Measurements from ENCODE around the gene PPP2R5D.

DNA sequence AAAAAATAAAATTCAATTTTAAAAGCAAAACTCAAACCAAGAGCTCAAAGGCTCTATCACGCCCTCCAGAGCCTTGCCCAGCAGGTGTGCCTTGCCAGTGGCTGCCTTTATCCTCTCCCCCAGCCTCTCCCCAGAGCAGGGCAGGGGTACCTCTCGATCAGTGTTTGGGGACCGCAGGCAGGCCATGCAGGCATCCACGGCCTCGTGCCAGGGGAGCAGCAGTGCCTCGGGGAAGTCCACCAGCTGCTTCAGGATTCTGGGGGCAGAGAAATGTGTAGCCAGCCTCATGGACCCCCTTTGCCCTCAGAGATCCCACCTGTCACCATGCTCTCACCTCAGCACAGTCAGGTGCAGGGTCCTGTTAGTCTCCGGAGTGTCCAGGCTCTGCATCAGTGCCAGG lies 63.6 kb downstream of the PPP2R5D start:
- TF ChIP-seq POLR2A (IDR thresholded peaks at IDR 0.05): no peak
- TF ChIP-seq, protein P1, sequence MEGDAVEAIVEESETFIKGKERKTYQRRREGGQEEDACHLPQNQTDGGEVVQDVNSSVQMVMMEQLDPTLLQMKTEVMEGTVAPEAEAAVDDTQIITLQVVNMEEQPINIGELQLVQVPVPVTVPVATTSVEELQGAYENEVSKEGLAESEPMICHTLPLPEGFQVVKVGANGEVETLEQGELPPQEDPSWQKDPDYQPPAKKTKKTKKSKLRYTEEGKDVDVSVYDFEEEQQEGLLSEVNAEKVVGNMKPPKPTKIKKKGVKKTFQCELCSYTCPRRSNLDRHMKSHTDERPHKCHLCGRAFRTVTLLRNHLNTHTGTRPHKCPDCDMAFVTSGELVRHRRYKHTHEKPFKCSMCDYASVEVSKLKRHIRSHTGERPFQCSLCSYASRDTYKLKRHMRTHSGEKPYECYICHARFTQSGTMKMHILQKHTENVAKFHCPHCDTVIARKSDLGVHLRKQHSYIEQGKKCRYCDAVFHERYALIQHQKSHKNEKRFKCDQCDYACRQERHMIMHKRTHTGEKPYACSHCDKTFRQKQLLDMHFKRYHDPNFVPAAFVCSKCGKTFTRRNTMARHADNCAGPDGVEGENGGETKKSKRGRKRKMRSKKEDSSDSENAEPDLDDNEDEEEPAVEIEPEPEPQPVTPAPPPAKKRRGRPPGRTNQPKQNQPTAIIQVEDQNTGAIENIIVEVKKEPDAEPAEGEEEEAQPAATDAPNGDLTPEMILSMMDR (IDR thresholded peaks at IDR 0.05): no peak

All from body of pancreas (tissue), 4 donors.